NT2/D1 (cell line): ENCODE results near the gene LRTM2.

ENCODE experiments used
- SUZ12 ChIP-seq: IDR thresholded peaks from 2 replicates; pipeline ENCODE4 v1.6.1; 2011; ENCODE audit not compliant: insufficient read length, insufficient read depth; ENCODE audit errors: extremely low read depth
- ZNF274 ChIP-seq: IDR thresholded peaks from 2 replicates; pipeline ENCODE4 v1.6.1; 2011; ENCODE audit warnings: mild to moderate bottlenecking, low read depth, low read length

DNA sequence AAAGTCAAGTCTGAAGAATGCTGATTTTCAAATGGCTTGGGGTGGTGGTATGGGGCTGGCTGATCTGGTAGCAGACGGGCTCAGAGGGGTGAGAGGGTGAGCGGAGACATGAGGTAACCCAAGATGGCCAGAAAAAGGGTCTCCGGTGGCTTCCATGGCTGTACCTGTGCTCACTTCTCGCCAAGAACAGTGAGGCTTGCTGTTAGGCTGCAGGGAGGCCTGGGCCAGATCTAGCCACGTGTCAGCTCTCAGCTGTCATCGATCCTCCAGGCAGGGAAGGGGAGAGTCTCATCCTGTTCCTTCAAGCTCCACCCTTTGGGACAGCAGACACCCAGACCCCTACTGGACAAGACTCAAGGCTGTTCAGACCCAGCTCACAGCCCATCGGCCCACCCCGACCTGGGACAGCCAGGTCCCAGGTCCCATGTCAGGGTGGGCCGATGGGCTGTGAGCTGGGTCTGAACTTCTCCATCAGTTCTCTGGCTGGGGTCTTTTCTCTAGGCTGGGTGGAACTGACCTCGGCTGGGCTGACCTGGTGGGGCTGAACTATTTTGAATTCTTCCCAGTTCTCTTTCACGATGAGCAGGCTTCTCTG, 9.0 kb downstream of the LRTM2 start:
- TF ChIP-seq SUZ12 (no peak), ZNF274 (no peak)
